Aorta (tissue), 5 donors: Measurements from ENCODE around the gene RBM47. TPM values are rescaled to one million over a fixed set of nuclear protein-coding genes. Genes with fewer than 3 reads are reported as not detected.

Experiments
- ATAC-seq: fragments of 200-7000 bp; cut with Tn5 transposase; one replicate; pipeline ENCODE4 v1.9.1; 2022; ENCODE audit warnings: moderate library complexity; ENCODE audit not compliant: low FRiP score
- DNase-seq, 2 donors: peaks; one replicate each; pipeline ENCODE4 v3.0.0-alpha.2; 2020
- H3K27ac ChIP-seq, 2 donors: one replicate each; pipeline ENCODE4 v1.5.1; 2013; ENCODE audit warnings: low read length in 2 of 2, mild to moderate bottlenecking in 2 of 2, moderate library complexity in 2 of 2, control low read depth in 1 of 2, inconsistent platforms in 1 of 2, low read depth in 1 of 2
- H3K27me3 ChIP-seq, 2 donors: one replicate each; pipeline ENCODE4 v1.6.1; 2013; ENCODE audit warnings: control low read depth in 1 of 2, low read length in 1 of 2, mild to moderate bottlenecking in 1 of 2, moderate library complexity in 1 of 2; ENCODE audit not compliant: insufficient read depth in 2 of 2, control insufficient read depth in 1 of 2
- H3K36me3 ChIP-seq, 2 donors: one replicate each; pipeline ENCODE4 v1.6.1; 2013; ENCODE audit warnings: control low read depth in 1 of 2, low read length in 1 of 2, mild to moderate bottlenecking in 1 of 2; ENCODE audit not compliant: insufficient read depth in 2 of 2, control insufficient read depth in 1 of 2
- H3K4me1 ChIP-seq, 2 donors: one replicate each; pipeline ENCODE4 v1.6.1; 2013; ENCODE audit warnings: low read length in 2 of 2, control low read depth in 1 of 2, mild to moderate bottlenecking in 1 of 2, moderate library complexity in 1 of 2; ENCODE audit not compliant: insufficient read depth in 2 of 2, control insufficient read depth in 1 of 2
- H3K4me3 ChIP-seq, 2 donors: one replicate each; pipeline ENCODE4 v1.5.1; 2013; ENCODE audit warnings: low read length in 2 of 2, control low read depth in 1 of 2, mild to moderate bottlenecking in 1 of 2
- H3K9me3 ChIP-seq: one replicate; pipeline ENCODE4 v1.6.1; 2013; ENCODE audit warnings: mild to moderate bottlenecking, low read length; ENCODE audit not compliant: control insufficient read depth
- WGBS, 2 donors: extraction: QIAGEN DNeasy Blood & Tissue Kit; methylation state at CpG; one replicate each; pipeline ENCODE4 v1.1.7; 2013; 5-methylcytosine and 5-hydroxymethylcytosine counted together
- intact Hi-C, 2 donors: fragments of 100-400 bp; cut with DNase I; formaldehyde crosslinking; loops; one replicate each; pipeline versions ENCODE4 v1.14.2 to v1.15.0; 2022
- polyA plus RNA-seq, 2 donors: library from polyadenylated mRNA; stranded (reverse); fragments of 200-250 nt; gene quantifications; one replicate each; pipeline ENCODE4 v1.2.3, GENCODE V29; 2013
- total RNA-seq, 2 donors: library from RNA; stranded (reverse); fragmentation: NEBNext Ultra II Directional; extraction: Animal tissue kit (Norgen Biotek cat#: 25700); gene quantifications; one replicate each; pipeline ENCODE4 v1.2.1, GENCODE V29; 2021
- donor health status: healthy with polysubstance abuse.
- donor health status: Bipolar disorder and iron deficiency.
- donor health status: DM: no; HTN: no; CAD: no.
- donor health status: DM: no; HTN: no; CAD: no.
- donor health status: DM: yes; HTN: yes; CAD: no.

RBM47 gene
- total and polyA plus RNA-seq, 4 donors, result 1.8 to 33.5 (median 23.1) TPM

DNA sequence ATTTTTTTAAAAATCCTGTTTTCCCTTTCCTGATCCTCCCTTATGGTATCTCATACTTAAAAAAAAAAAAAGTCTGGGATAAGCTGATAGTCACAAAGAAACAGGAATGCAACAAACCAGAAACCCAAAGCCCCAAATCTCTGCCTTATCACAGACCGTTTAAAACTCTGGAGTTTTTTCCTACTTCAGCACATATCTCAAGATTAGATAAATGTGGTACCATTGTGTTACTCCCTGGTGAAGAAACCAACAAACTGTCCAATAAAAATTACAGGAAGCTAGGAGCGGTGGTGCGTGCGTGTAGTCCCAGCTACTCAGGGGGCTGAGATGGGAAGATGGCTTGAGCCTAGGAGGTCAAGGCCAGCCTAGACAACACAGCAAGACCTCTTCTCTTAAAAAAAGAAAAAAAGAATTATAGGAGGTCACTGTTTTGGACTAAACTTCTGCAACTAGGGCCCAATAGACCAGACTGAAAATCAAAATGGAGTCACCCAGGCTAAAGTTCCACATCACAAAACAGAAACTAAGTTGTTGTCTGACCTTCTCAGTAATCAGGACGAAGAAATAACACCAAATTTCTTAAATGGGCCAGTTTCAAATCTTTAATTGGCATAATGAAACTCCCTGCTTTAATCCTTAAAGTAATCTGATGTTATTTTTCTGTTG is 51.9 kb downstream of the RBM47 start:
- Histone ChIP-seq H3K4me1 (no peaks in the 10 kb centered on the region), H3K4me3 (no peak overlapping the region), H3K9me3 (no peaks in the 10 kb centered on the region), H3K27me3 (no peaks in the 10 kb centered on the region), H3K36me3 (no peaks in the 10 kb centered on the region), H3K27ac (peak overlapping the region; percentile 16 to 45)
- intact Hi-C loops, result no loop called here
- WGBS, 2 donors, result 76 to 78% methylated on average over 5 of the region's 5 CpGs
- ATAC-seq (no peak), DNase-seq (no peak)

DNA sequence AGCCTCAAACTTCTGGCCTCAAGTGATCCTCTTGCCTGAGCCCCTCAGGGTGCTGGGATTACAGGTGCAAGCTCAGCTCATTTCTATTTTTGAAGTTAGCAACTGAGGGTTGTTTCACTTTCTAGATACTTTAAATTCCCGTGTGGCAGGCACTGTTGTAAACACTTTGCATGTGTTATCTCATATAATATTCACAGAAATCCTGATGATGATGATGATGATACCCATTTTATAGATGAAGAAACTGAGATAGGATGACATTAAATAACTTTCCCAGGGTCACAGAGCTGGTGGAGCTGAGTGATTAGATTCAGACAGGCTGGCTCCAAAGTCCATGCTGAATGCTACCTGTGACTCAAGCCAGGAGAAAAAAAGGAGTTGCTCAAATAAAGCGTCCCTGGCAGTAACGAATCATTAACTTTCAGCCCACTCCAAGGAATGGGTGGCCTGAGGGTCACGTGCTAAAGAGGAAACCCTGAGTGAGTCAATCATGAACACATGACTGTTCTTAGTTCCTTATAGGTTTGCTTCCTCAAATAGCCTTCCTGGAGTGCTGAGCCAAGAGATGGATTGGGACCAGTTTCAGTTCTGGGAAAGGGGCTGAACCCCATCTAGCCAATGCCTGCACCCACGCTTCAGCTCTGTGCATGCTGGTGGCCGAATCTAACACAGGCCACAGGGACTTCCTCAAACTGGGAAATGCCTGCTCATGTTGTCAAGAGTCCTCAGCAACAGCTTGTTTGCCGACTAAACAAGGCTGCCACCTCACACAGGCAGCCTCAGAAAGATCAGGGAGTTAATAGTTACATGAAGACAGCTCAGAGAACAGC is 52.8 kb downstream of the RBM47 start:
- Histone ChIP-seq H3K4me3 (no peak overlapping the region), H3K27ac (peak overlapping the region in 1 of 2 donors; percentile 16), H3K4me1 (no peaks in the 10 kb centered on the region), H3K36me3 (no peaks in the 10 kb centered on the region), H3K27me3 (no peaks in the 10 kb centered on the region), H3K9me3 (no peaks in the 10 kb centered on the region)
- ATAC-seq (peak; percentile 90), DNase-seq (peak; percentile 87 to 91)
- 22 to 27% methylated on average over 7 of the region's 7 CpGs for WGBS, 2 donors
- intact Hi-C loops, result no loop called here

DNA sequence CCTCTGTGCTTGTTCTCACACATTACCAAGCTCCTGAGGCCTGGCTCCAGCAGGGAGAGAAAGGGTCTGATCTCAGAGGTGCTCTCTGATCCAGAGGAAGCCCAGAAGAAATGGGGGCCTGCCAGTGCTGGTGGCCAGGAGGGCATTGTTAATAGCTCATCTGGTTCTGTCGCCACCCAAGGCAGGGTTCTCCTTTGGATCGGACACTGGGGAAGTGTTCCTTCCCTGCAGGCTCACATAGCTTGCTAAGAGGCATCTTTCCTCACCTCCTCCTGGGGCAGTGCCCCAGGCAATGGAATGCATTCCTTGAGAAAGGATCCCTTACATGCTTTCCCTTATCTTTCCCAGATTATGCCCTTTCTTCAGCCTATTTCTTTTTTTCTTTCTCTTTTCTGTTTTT is 53.8 kb downstream of the RBM47 start:
- intact Hi-C loops, result no loop called here
- ATAC-seq, result no peak
- no peaks in the 10 kb centered on the region for H3K27me3 ChIP-seq
- H3K36me3 ChIP-seq, result no peaks in the 10 kb centered on the region
- no peak overlapping the region for H3K4me3 ChIP-seq
- H3K9me3 ChIP-seq, result no peaks in the 10 kb centered on the region
- H3K27ac ChIP-seq, result no peak overlapping the region
- no peak for DNase-seq
- 87 to 94% methylated on average over 2 of the region's 2 CpGs for WGBS, 2 donors
- H3K4me1 ChIP-seq, result no peaks in the 10 kb centered on the region

DNA sequence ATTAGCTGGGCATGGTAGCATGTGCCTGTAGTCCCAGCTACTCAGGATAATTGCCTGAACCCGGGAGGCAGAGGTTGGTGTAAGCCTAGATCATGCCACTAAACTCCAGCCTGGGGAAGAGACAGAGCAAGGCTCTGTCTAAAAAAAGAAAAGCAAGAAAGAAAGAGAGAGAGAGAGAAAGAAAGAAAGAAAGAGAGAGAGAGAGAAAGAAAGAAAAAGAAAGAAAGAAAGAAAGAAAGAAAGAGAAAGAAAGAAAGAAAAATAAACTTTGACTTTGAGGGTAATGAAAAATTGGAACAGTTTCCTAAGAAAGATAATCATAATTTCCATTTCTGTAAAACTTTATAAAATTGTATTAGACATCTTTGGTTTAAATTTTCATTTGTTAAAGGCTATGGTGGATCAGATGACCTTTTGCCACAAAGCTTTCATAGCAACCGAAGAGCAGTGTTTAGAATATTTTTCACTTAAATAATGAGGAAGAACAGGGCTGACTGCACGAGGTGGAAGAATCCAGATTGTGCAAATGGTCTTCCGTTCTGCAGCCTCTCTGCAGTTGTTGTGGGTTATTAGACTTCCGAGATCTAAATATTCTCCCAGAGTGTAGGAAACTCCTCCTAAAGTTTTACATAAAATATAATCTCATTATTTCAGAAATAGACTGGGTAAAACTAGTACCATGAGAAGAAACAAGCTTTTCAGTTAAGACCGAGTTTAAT is 55.9 kb downstream of the RBM47 start:
- 51% methylated on average over 6 of the region's 6 CpGs for WGBS, 2 donors
- Histone ChIP-seq H3K9me3 (no peaks in the 10 kb centered on the region), H3K36me3 (no peaks in the 10 kb centered on the region), H3K27ac (no peak overlapping the region), H3K4me3 (no peak overlapping the region), H3K4me1 (no peaks in the 10 kb centered on the region), H3K27me3 (no peaks in the 10 kb centered on the region)
- peak in 1 of 2 donors; percentile 63 for DNase-seq
- no peak for ATAC-seq
- intact Hi-C loops, result no loop called here

DNA sequence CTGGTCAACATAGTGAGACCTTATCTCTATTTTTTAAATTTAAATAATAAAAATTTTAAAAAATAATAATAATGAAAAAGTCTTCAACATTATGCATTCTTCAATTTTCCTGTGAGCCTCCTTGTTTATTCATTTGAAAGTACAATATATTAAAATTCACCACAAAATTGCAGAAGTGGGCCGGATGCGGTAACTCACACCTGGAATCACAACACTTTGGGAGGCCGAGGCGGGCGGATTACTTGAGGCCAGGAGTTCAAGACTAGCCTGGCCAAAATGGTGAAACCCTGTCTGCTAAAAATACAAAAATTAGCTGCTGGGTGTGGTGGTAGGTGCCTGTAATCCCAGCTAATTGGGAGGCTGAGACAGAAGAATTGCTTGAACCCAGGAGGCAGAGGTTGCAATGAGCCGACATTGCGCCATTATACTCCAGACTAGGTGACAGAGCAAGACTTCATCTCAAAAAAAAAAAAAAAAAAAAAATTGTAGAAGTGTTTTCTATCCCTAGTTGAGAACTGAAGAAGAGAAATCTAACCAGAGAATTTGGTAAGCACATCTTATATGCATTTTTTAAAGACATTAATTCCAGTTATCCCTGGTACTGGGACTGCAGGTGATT is 56.9 kb downstream of the RBM47 start:
- 93 to 94% methylated on average over 7 of the region's 7 CpGs for WGBS, 2 donors
- no peaks in the 10 kb centered on the region for H3K4me1 ChIP-seq
- intact Hi-C loops, result no loop called here

GRCh38 chr4:40571208-40571607 is 58.5 kb downstream of the RBM47 start:
- no peak overlapping the region for H3K4me3 ChIP-seq
- DNase-seq (no peak), ATAC-seq (no peak)
- H3K27me3 ChIP-seq, result no peaks in the 10 kb centered on the region
- intact Hi-C loops, result no loop called here
- H3K27ac ChIP-seq, result no peak overlapping the region
- no peaks in the 10 kb centered on the region for H3K9me3 ChIP-seq
- no peaks in the 10 kb centered on the region for H3K4me1 ChIP-seq
- H3K36me3 ChIP-seq, result no peaks in the 10 kb centered on the region

More for the DNA sequence above, 56.9 kb downstream of the RBM47 start:
- ATAC-seq (no peak), DNase-seq (no peak)
- Histone ChIP-seq H3K4me3 (no peak overlapping the region), H3K36me3 (no peaks in the 10 kb centered on the region), H3K27ac (no peak overlapping the region), H3K9me3 (no peaks in the 10 kb centered on the region), H3K27me3 (no peaks in the 10 kb centered on the region)

- H3K36me3 ChIP-seq, result no peaks in the 10 kb centered on the region
- ATAC-seq (no peak), DNase-seq (no peak)
- WGBS, 2 donors, result 86 to 88% methylated on average over 14 of the region's 14 CpGs
- H3K4me1 ChIP-seq, result no peaks in the 10 kb centered on the region
- H3K27me3 ChIP-seq, result no peaks in the 10 kb centered on the region
- no peak overlapping the region for H3K27ac ChIP-seq
- no peak overlapping the region for H3K4me3 ChIP-seq
- intact Hi-C loops, result no loop called here
- H3K9me3 ChIP-seq, result no peaks in the 10 kb centered on the region
Measured at GRCh38 chr4:40570348-40571077, 59.2 kb downstream of the RBM47 start.

DNA sequence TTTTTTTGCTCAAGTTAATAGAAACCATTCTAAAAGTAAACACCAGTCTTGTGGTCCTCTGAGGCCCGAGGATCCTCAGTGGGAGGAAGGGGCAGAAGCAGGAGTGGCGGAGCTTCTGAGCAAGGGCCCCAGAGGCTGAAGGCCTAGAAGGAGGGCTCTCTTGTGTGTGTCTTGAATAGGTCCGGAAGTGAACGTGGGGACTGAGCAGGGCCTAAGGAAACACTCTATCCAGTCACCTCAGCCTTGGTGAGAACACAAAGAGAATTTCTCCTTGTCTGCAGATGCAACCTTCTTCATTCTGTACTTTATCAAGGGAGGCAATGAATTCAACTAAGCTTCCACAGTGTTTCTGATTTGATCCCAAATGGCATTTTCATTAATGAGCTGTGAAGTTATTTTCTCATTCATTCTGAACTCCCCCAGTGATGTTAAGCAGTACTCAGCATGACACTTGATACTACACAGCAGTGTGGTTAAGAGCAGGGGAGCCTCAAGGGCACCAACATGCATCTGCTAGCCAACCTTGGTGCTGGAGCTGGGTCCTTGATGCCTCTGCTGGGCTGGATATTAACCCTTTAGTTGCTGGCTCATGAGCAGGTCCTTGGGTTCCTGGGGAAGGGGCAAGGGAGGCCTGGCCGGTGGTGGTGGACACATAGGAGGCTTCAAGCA is 64.7 kb downstream of the RBM47 start:
- 50 to 56% methylated on average over 5 of the region's 5 CpGs for WGBS, 2 donors
- DNase-seq, result no peak

More for the DNA sequence above, 64.7 kb downstream of the RBM47 start:
- H3K4me3 ChIP-seq, result no peak overlapping the region
- no peaks in the 10 kb centered on the region for H3K4me1 ChIP-seq
- ATAC-seq, result no peak
- H3K27me3 ChIP-seq, result no peaks in the 10 kb centered on the region
- no peaks in the 10 kb centered on the region for H3K36me3 ChIP-seq
- intact Hi-C loops, result no loop called here
- no peak overlapping the region for H3K27ac ChIP-seq
- no peaks in the 10 kb centered on the region for H3K9me3 ChIP-seq
